GM12875 (cell line): ENCODE data around the gene ARID1B.

Experiments used
- H3K4me3 ChIP-seq: one replicate; pipeline ENCODE4 v1.5.1; 2011; ENCODE audit warnings: low read depth, low read length, control low read depth
- CTCF ChIP-seq: IDR thresholded peaks from 2 replicates; pipeline ENCODE4 v1.5.1; 2011; ENCODE audit warnings: low read depth, mild to moderate bottlenecking, control low read depth, inconsistent platforms, low read length, moderate library complexity, borderline replicate concordance; ENCODE audit not compliant: insufficient read depth

Gene ARID1B

GRCh38 chr6:156924246-156924645 lies 147.1 kb downstream of the ARID1B start:
- H3K4me3 ChIP-seq: no peak overlapping the region
- no peak for TF ChIP-seq CTCF

- TF ChIP-seq CTCF: no peak
- H3K4me3 ChIP-seq: no peak overlapping the region
Measured at GRCh38 chr6:156925026-156925425, 147.8 kb downstream of the ARID1B start.

GRCh38 chr6:156925718-156926607 lies 148.8 kb downstream of the ARID1B start:
- no peak overlapping the region for H3K4me3 ChIP-seq
- no peak for TF ChIP-seq CTCF

GRCh38 chr6:156928126-156928525 lies 150.9 kb downstream of the ARID1B start:
- TF ChIP-seq CTCF: no peak
- no peak overlapping the region for H3K4me3 ChIP-seq

GRCh38 chr6:156928972-156929371 lies 151.8 kb downstream of the ARID1B start:
- no peak overlapping the region for H3K4me3 ChIP-seq
- TF ChIP-seq CTCF: no peak

GRCh38 chr6:156931283-156931682 lies 154.1 kb downstream of the ARID1B start:
- no peak overlapping the region for H3K4me3 ChIP-seq
- no peak for TF ChIP-seq CTCF

GRCh38 chr6:156933201-156934068 lies 156.3 kb downstream of the ARID1B start:
- H3K4me3 ChIP-seq: no peak overlapping the region
- TF ChIP-seq CTCF: no peak
